A549 (cell line): ENCODE results near the gene TNFSF13B.

Source experiments
- CTCF ChIP-seq: fragments of >200 bp; sonication (Bioruptor Twin); formaldehyde crosslinking; IDR thresholded peaks from 3 replicates; pipeline ENCODE4 v1.5.1; 2016
- ELK1 ChIP-seq: fragments of 150-350 bp; IDR thresholded peaks from 2 replicates; pipeline ENCODE4 v1.6.1; 2014; ENCODE audit warnings: low read depth, mild to moderate bottlenecking, low read length
- EP300 ChIP-seq, 2 experiments: fragments of >200 bp; sonication (Bioruptor Twin); formaldehyde crosslinking; IDR thresholded peaks; 2 replicates in 1 of 2; 3 replicates in 1 of 2; pipeline ENCODE4 v1.6.1; 2016 to 2017
- FOSL2 ChIP-seq, 2 experiments: fragments of 450-650 bp in 1 of 2; fragments of >200 bp in 1 of 2; sonication (Bioruptor Twin) in 1 of 2; formaldehyde crosslinking; IDR thresholded peaks; 2 replicates each; pipeline versions ENCODE4 v1.5.0 to v1.6.1; 2016 to 2020; ENCODE audit warnings: mild to moderate bottlenecking in 1 of 2, moderate library complexity in 1 of 2
- HDAC2 ChIP-seq: fragments of 200-600 bp; sonication (generic); IDR thresholded peaks from 2 replicates; pipeline ENCODE4 v1.6.1; 2016
- HEYL ChIP-seq: fragments of 250-450 bp; sonication (Bioruptor Pico); IDR thresholded peaks from 2 replicates; pipeline ENCODE4 v1.8.0; 2021; ENCODE audit warnings: mild to moderate bottlenecking, moderate library complexity
- MAX ChIP-seq: IDR thresholded peaks from 2 replicates; pipeline ENCODE4 v1.6.1; 2012
- MYC ChIP-seq: IDR thresholded peaks from 2 replicates; pipeline ENCODE4 v1.6.1; 2012; ENCODE audit warnings: mild to moderate bottlenecking, inconsistent platforms, low read length, improper control_type of control experiment, borderline replicate concordance
- PBX3 ChIP-seq: IDR thresholded peaks from 2 replicates; pipeline ENCODE4 v1.6.1; 2012
- PHF8 ChIP-seq: fragments of 200-600 bp; sonication (generic); IDR thresholded peaks from 2 replicates; pipeline ENCODE4 v1.6.1; 2016; ENCODE audit warnings: low read depth, mild to moderate bottlenecking, antibody characterized with exemption, moderate library complexity, borderline replicate concordance
- RAD21 ChIP-seq, 2 experiments: fragments of >200 bp in 1 of 2; sonication (Bioruptor Twin) in 1 of 2; formaldehyde crosslinking in 1 of 2; IDR thresholded peaks in 1 of 2; conservative IDR thresholded peaks in 1 of 2; 2 replicates in 1 of 2; 3 replicates in 1 of 2; pipeline ENCODE4 v1.6.1; 2012 to 2018; ENCODE audit warnings: inconsistent platforms in 1 of 2

GRCh38 chr13:108249150-108249549 is 20.4 kb upstream of the TNFSF13B start:
- TF ChIP-seq CTCF (no peak), FOSL2 (IDR thresholded peaks at IDR 0.05) (no peak), FOSL2 (CRISPR knock-in tag; IDR thresholded peaks at IDR 0.05) (no peak), MYC (no peak), PBX3 (no peak), ELK1 (no peak), HDAC2 (no peak), MAX (no peak), RAD21 (conservative IDR thresholded peaks at IDR 0.05 in 1 of 2, IDR thresholded peaks at IDR 0.05 in 1 of 2) (no peak), HEYL (CRISPR knock-in tag) (no peak), EP300 (IDR thresholded peaks at IDR 0.05) (no peak), PHF8 (no peak)
